ENCODE results near the gene SRP72.
A peak's percentile ranks its signal among the peaks of the same experiment; 100 is the strongest.

SRP72 gene

DNA sequence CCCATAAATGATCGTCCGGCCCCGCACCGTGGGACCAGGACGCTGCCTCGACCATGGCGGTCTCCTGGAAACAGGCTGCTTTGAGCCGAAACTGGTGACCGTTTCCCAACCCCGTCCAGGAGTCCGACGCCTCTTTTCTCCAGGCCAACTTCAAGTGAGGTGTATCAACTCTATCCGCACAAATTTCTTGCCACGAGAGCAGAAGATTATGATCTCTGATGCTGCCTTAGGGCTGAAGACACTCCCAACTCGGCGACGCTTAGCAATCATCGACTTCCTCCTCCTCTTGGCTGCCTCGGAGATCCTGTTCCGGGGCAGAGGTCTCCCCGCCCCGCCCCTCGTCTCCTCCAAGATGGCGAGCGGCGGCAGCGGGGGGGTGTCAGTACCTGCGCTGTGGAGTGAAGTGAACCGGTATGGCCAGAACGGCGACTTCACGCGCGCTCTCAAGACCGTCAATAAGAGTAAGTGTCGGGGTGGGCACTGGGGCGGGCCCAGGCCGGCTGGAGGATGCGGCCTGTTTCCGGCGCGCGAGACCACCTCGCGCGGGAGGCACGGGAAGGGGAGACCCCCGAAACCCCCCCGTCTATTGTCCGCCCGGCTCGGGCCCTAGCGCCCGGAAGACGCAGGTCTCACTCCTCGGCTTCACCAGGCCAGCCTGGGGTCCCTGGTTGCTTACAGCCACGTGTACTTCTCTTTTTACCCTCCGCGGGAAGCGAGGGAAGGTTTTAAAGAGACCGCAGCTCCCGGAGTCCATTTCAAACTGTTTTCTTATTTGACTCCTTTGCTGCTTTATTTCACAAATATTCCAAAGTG is at the start of gene SRP72:
SRP72 (plus strand) TSS at position 334 of the 813 bp plus-strand sequence; CDS start at position 353, 19 bp downstream.
- Histone ChIP-seq H3K9me3 (ENCODE audit: control insufficient read depth, insufficient read depth, low read length) (no peaks in the 10 kb centered on the region), H3K27me3 (ENCODE audit: control insufficient read depth, insufficient read depth, low read length) (no peaks in the 10 kb centered on the region), H3K4me1 (ENCODE audit: control insufficient read depth, insufficient read depth, low read length) (peaks cover 25% of the 10 kb centered on the region), H3K4me3 (ENCODE audit: low read depth, low read length) (peak within 1 kb of the TSS; percentile 79), H3K36me3 (ENCODE audit: control insufficient read depth, insufficient read depth, low read length) (peaks cover 37% of the 10 kb centered on the region), H3K27ac (ENCODE audit: low read depth, low read length) (peak within 1 kb of the TSS; percentile 93), H3K9ac (ENCODE audit: low read depth, low read length) (peak within 1 kb of the TSS; percentile 82)

DNA sequence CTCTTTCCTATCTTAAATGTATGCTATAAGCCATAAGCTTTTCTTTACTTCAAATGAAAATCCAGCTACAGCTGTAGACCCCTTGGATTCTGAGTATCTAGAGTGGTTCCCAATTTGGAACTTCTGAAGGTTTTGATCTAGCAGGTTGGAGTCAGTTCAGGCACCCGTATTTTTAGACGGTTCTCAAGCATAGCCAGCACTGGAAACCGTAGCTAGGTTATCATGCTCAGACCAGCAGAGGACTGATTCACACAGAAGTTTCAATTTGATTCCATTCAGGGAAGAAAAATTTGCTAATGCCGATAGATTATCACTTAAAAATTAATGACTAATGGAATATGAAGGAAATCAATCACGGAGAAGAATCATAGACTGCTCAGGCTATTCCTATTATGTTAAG is 43.2 kb upstream of the SRP72 start:
- Histone ChIP-seq H3K4me3 (ENCODE audit: low read depth, low read length) (no peak overlapping the region), H3K9me3 (ENCODE audit: control insufficient read depth, insufficient read depth, low read length) (no peaks in the 10 kb centered on the region), H3K27ac (ENCODE audit: low read depth, low read length) (no peak overlapping the region)

DNA sequence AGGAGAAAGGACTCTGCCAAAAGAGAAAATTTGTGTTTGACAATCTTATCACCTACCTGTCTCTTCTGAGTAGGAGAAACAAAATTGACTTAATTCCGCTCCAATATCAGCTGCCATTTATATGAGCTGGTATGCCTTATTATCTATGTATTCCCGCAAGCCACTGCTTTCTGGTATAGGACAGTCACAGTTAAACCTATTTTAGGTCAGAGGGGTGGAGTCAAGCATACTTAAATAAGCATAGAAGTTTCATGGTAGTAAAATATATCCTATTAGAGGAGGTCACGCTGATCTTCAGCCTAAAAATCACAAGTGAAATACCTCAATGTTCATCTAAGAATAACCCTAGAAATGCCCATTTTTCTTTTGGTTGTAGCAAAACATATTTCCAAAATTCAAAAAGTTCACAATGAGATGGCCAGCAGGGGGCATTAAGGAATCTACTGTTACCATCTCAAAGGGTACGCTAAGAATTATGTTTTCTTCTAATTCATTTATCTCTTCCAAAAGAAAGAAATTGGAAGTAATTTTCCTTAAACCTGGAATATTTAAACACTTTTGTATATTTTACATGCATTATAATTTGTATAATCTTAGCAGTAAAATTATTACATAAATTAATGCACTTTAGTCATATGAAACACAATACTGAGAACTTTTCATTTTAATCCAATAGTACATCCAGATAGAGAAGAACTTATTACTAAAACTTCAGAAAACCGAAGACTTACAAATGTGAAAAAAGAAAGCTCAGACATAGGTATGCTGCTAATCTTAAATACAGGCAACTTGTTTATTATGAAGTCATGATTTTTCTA is 42.5 kb upstream of the SRP72 start:
- Histone ChIP-seq H3K9ac (ENCODE audit: low read depth, low read length) (no peak overlapping the region), H3K4me3 (ENCODE audit: low read depth, low read length) (peak overlapping the region; percentile 16; the same call in 1 of the 2 replicates), H3K4me1 (ENCODE audit: control insufficient read depth, insufficient read depth, low read length) (peaks cover 14% of the 10 kb centered on the region), H3K9me3 (ENCODE audit: control insufficient read depth, insufficient read depth, low read length) (no peaks in the 10 kb centered on the region), H3K27ac (ENCODE audit: low read depth, low read length) (peak overlapping the region; percentile 64), H3K27me3 (ENCODE audit: control insufficient read depth, insufficient read depth, low read length) (no peaks in the 10 kb centered on the region), H3K36me3 (ENCODE audit: control insufficient read depth, insufficient read depth, low read length) (peaks cover 14% of the 10 kb centered on the region; the same call in 1 of the 2 replicates)

More for the DNA sequence above, 43.2 kb upstream of the SRP72 start:
- H3K27me3 ChIP-seq (ENCODE audit: control insufficient read depth, insufficient read depth, low read length): no peaks in the 10 kb centered on the region
- H3K4me1 ChIP-seq (ENCODE audit: control insufficient read depth, insufficient read depth, low read length): peaks cover 14% of the 10 kb centered on the region
- H3K36me3 ChIP-seq (ENCODE audit: control insufficient read depth, insufficient read depth, low read length): peaks cover 14% of the 10 kb centered on the region; the same call in 1 of the 2 replicates
- no peak overlapping the region for H3K9ac ChIP-seq (ENCODE audit: low read depth, low read length)

DNA sequence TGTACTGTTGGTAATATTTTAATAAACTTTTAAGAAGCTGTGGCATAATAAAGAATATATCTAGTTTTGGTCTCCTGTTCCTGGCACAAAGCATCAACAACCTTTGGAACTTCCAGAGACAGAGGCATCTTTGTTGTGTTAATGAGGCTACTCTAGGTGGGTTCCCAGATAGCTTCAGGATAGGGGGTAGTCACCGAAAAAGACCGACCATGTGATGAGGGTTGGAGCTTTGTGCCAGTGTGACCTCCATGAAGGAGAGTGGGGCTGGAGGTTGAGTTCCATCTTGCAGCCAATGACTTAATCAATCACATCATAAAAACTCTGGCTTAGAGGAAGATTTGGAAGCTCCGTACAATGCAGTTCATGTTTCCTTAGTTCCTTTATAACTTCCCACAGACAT is 41.9 kb upstream of the SRP72 start:
- Histone ChIP-seq H3K4me3 (ENCODE audit: low read depth, low read length) (peak overlapping the region; percentile 16; the same call in 1 of the 2 replicates), H3K36me3 (ENCODE audit: control insufficient read depth, insufficient read depth, low read length) (peaks cover 18% of the 10 kb centered on the region; the same call in 1 of the 2 replicates), H3K9me3 (ENCODE audit: control insufficient read depth, insufficient read depth, low read length) (no peaks in the 10 kb centered on the region), H3K27ac (ENCODE audit: low read depth, low read length) (peak overlapping the region; percentile 64), H3K27me3 (ENCODE audit: control insufficient read depth, insufficient read depth, low read length) (no peaks in the 10 kb centered on the region), H3K4me1 (ENCODE audit: control insufficient read depth, insufficient read depth, low read length) (peaks cover 14% of the 10 kb centered on the region), H3K9ac (ENCODE audit: low read depth, low read length) (no peak overlapping the region)

- Histone ChIP-seq H3K27ac (ENCODE audit: low read depth, low read length) (no peak overlapping the region), H3K4me3 (ENCODE audit: low read depth, low read length) (no peak overlapping the region), H3K36me3 (ENCODE audit: control insufficient read depth, insufficient read depth, low read length) (peaks cover 14% of the 10 kb centered on the region; the same call in 1 of the 2 replicates), H3K9ac (ENCODE audit: low read depth, low read length) (no peak overlapping the region), H3K4me1 (ENCODE audit: control insufficient read depth, insufficient read depth, low read length) (peaks cover 14% of the 10 kb centered on the region), H3K9me3 (ENCODE audit: control insufficient read depth, insufficient read depth, low read length) (no peaks in the 10 kb centered on the region), H3K27me3 (ENCODE audit: control insufficient read depth, insufficient read depth, low read length) (no peaks in the 10 kb centered on the region)
These were observed 41.1 kb upstream of the SRP72 start for GRCh38 chr4:56426273-56426672.

GRCh38 chr4:56427179-56427578 is 40.2 kb upstream of the SRP72 start:
- H3K27ac ChIP-seq (ENCODE audit: low read depth, low read length): no peak overlapping the region
- H3K4me3 ChIP-seq (ENCODE audit: low read depth, low read length): no peak overlapping the region
- H3K27me3 ChIP-seq (ENCODE audit: control insufficient read depth, insufficient read depth, low read length): no peaks in the 10 kb centered on the region
- H3K36me3 ChIP-seq (ENCODE audit: control insufficient read depth, insufficient read depth, low read length): peaks cover 15% of the 10 kb centered on the region; the same call in 1 of the 2 replicates
- H3K9me3 ChIP-seq (ENCODE audit: control insufficient read depth, insufficient read depth, low read length): no peaks in the 10 kb centered on the region
- no peak overlapping the region for H3K9ac ChIP-seq (ENCODE audit: low read depth, low read length)
- peaks cover 14% of the 10 kb centered on the region for H3K4me1 ChIP-seq (ENCODE audit: control insufficient read depth, insufficient read depth, low read length)

DNA sequence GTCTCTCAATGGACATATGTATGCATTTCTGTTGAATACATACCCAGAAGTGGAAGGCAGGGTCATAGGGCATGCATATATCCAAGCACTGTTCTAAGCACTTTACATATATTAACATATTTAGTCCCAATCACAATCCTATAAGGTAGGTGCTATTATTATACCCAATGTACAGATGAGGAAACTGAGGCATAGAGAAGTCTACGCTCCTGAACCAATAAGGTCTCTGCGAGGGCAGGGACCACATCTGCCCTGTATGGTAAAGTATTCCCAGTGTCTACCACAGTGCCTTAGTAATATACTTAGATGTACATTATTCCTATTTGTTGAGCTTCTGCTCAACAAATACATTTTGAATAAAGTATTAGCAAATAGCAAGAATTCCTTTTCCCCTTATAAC is 37.2 kb upstream of the SRP72 start:
- Histone ChIP-seq H3K36me3 (ENCODE audit: control insufficient read depth, insufficient read depth, low read length) (0 out of 2 replicates have a peak, but pooled peaks cover 15% of the 10 kb centered on the region), H3K9ac (ENCODE audit: low read depth, low read length) (no peak overlapping the region), H3K27ac (ENCODE audit: low read depth, low read length) (no peak overlapping the region), H3K4me1 (ENCODE audit: control insufficient read depth, insufficient read depth, low read length) (peaks cover 7% of the 10 kb centered on the region), H3K9me3 (ENCODE audit: control insufficient read depth, insufficient read depth, low read length) (no peaks in the 10 kb centered on the region), H3K4me3 (ENCODE audit: low read depth, low read length) (no peak overlapping the region), H3K27me3 (ENCODE audit: control insufficient read depth, insufficient read depth, low read length) (no peaks in the 10 kb centered on the region)

DNA sequence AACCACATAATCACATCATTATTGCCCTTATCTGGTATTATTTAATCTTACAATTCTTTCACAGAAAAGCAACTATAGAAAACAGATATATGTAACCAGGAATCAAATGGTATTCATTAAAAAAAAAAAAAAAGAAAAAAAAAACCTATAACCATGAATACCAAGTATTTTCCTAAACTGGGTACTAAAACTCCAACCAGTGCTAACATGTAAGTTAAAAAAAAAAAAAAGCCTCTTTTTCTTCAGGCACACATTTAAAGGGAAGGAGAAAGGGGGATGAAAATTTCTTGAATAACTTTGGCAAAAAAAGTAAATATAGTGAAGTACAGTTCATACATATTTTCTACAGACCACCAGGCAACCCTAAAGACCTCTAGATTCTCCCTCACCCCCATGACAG is 34.1 kb upstream of the SRP72 start:
- no peaks in the 10 kb centered on the region for H3K9me3 ChIP-seq (ENCODE audit: control insufficient read depth, insufficient read depth, low read length)
- no peak overlapping the region for H3K9ac ChIP-seq (ENCODE audit: low read depth, low read length)
- H3K27me3 ChIP-seq (ENCODE audit: control insufficient read depth, insufficient read depth, low read length): no peaks in the 10 kb centered on the region
- H3K36me3 ChIP-seq (ENCODE audit: control insufficient read depth, insufficient read depth, low read length): 0 out of 2 replicates have a peak, but pooled peaks cover 10% of the 10 kb centered on the region
- peaks cover 3% of the 10 kb centered on the region; the same call in 1 of the 2 replicates for H3K4me1 ChIP-seq (ENCODE audit: control insufficient read depth, insufficient read depth, low read length)
- H3K27ac ChIP-seq (ENCODE audit: low read depth, low read length): no peak overlapping the region
- peak overlapping the region; percentile 89 for H3K4me3 ChIP-seq (ENCODE audit: low read depth, low read length)

- Histone ChIP-seq H3K4me1 (ENCODE audit: control insufficient read depth, insufficient read depth, low read length) (peaks cover 3% of the 10 kb centered on the region; the same call in 1 of the 2 replicates), H3K27me3 (ENCODE audit: control insufficient read depth, insufficient read depth, low read length) (no peaks in the 10 kb centered on the region), H3K9ac (ENCODE audit: low read depth, low read length) (peak overlapping the region; percentile 86), H3K9me3 (ENCODE audit: control insufficient read depth, insufficient read depth, low read length) (no peaks in the 10 kb centered on the region), H3K36me3 (ENCODE audit: control insufficient read depth, insufficient read depth, low read length) (peaks cover 12% of the 10 kb centered on the region), H3K4me3 (ENCODE audit: low read depth, low read length) (peak overlapping the region; percentile 89), H3K27ac (ENCODE audit: low read depth, low read length) (peak overlapping the region; percentile 96)
These were observed 32.7 kb upstream of the SRP72 start for GRCh38 chr4:56434599-56435139.

- peak within 1 kb of the TSS; percentile 96 for H3K27ac ChIP-seq (ENCODE audit: low read depth, low read length)
- no peaks in the 10 kb centered on the region for H3K9me3 ChIP-seq (ENCODE audit: control insufficient read depth, insufficient read depth, low read length)
- peaks cover 15% of the 10 kb centered on the region for H3K36me3 ChIP-seq (ENCODE audit: control insufficient read depth, insufficient read depth, low read length)
- no peaks in the 10 kb centered on the region for H3K27me3 ChIP-seq (ENCODE audit: control insufficient read depth, insufficient read depth, low read length)
- peak within 1 kb of the TSS; percentile 97 for H3K9ac ChIP-seq (ENCODE audit: low read depth, low read length)
- peaks cover 9% of the 10 kb centered on the region for H3K4me1 ChIP-seq (ENCODE audit: control insufficient read depth, insufficient read depth, low read length)
- H3K4me3 ChIP-seq (ENCODE audit: low read depth, low read length): peak within 1 kb of the TSS; percentile 89
These were observed 32.1 kb upstream of the SRP72 start, which contains the start of gene PPAT for GRCh38 chr4:56435140-56435926. Gene PPAT (minus strand): TSS chr4:56435615. CDS start chr4:56435477, 138 bp downstream.
